Esophagus muscularis mucosa (tissue), 4 donors: Measurements from ENCODE around the gene ASPM. TPM values are rescaled to one million over a fixed set of nuclear protein-coding genes. Genes with fewer than 3 reads are reported as not detected.

Experiments used
- DNase-seq: peaks from one replicate; pipeline ENCODE4 v3.0.0-alpha.2; 2017; ENCODE audit errors: extremely low spot score
- H3K27ac ChIP-seq, 4 donors: fragments of 200-600 bp; sonication (generic); replicated peaks in 1 of 4; 1 replicate in 3 of 4; 2 replicates in 1 of 4; pipeline ENCODE4 v1.5.1; 2016 to 2019; ENCODE audit warnings: mild to moderate bottlenecking in 1 of 4
- H3K27me3 ChIP-seq, 4 donors: fragments of 200-600 bp; sonication (generic); one replicate each; pipeline versions ENCODE4 v1.5.1 to v1.6.0; 2016 to 2019
- H3K36me3 ChIP-seq, 4 donors: fragments of 200-600 bp; sonication (generic); one replicate each; pipeline ENCODE4 v1.5.1; 2016 to 2019
- H3K4me1 ChIP-seq, 4 donors: fragments of 200-600 bp; sonication (generic); one replicate each; pipeline ENCODE4 v1.5.1; 2016 to 2019
- H3K4me3 ChIP-seq, 4 donors: fragments of 200-600 bp; sonication (generic); 1 replicate in 2 of 4; 2 replicates in 2 of 4; pipeline ENCODE4 v1.5.1; 2016 to 2019; ENCODE audit warnings: mild to moderate bottlenecking in 4 of 4, moderate library complexity in 1 of 4
- H3K9me3 ChIP-seq, 4 donors: fragments of 200-600 bp; sonication (generic); 1 replicate in 3 of 4; 2 replicates in 1 of 4; pipeline ENCODE4 v1.5.1; 2016 to 2019
- EP300 ChIP-seq: sonication (generic); formaldehyde crosslinking; IDR thresholded peaks from one replicate; pipeline ENCODE4 v1.6.1; 2017; ENCODE audit warnings: antibody characterized with exemption
- POLR2A ChIP-seq: fragments of 450-650 bp; IDR thresholded peaks from one replicate; pipeline ENCODE4 v1.6.1; 2017; ENCODE audit warnings: antibody characterized with exemption, moderate library complexity, mild to moderate bottlenecking, low read depth
- POLR2AphosphoS5 ChIP-seq, 2 donors: sonication (generic); formaldehyde crosslinking; IDR thresholded peaks; one replicate each; pipeline ENCODE4 v1.6.1; 2017; ENCODE audit warnings: antibody characterized with exemption in 2 of 2
- WGBS: methylation state at CpG from one replicate; pipeline ENCODE4 v1.1.5; 2018; 5-methylcytosine and 5-hydroxymethylcytosine counted together
- intact Hi-C: fragments of 100-400 bp; cut with DNase I; formaldehyde crosslinking; loops from one replicate; pipeline ENCODE4 v1.15.1; 2023
- total RNA-seq, 4 donors: library from RNA; depleted of rRNA; stranded (reverse); fragments of >200 nt; gene quantifications; one replicate each; pipeline versions ENCODE4 v1.1.0 to v1.2.1, GENCODE V29; 2016
- TF ChIP-seq, protein P1 (sequence below), 3 experiments: fragments of 200-600 bp in 2 of 3; fragments of 450-650 bp in 1 of 3; sonication (generic) in 2 of 3; IDR thresholded peaks; one replicate each; pipeline ENCODE4 v1.5.1; 2017 to 2019; ENCODE audit warnings: antibody characterized with exemption in 3 of 3, mild to moderate bottlenecking in 2 of 3, moderate library complexity in 1 of 3

The ASPM gene
- total RNA-seq, 4 donors from 2014 or later = 0.13 to 0.75 (median 0.17) TPM; not detected in 1

DNA sequence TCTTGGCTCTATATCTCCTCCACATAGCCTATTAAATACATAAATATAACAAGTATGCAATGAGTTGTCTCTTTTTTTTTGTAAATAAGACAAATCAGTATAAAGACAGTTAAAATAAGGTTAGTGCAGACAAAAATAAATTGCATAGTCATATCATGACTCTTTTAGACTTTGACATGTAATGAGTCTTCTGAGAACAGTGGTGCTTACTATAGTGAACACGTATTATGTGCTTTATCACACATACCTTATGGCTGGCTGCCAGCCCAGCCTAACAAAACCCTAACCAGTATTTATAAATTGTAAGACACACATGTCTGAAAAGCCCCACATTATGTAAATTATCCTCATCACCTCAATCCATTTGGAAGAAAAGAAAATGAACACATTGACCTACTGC, 50.3 kb downstream of the ASPM start:
- Histone ChIP-seq H3K36me3 (no peaks in the 10 kb centered on the region), H3K4me1 (peaks cover 0 to 6% (median 0%) of the 10 kb centered on the region in 4 donors), H3K9me3 (no peaks in the 10 kb centered on the region), H3K27ac (no peak overlapping the region), H3K4me3 (no peak overlapping the region), H3K27me3 (no peaks in the 10 kb centered on the region)
- no peak for DNase-seq
- 90% methylated on average over 1 of the region's 1 CpG for WGBS
- TF ChIP-seq, protein P1, sequence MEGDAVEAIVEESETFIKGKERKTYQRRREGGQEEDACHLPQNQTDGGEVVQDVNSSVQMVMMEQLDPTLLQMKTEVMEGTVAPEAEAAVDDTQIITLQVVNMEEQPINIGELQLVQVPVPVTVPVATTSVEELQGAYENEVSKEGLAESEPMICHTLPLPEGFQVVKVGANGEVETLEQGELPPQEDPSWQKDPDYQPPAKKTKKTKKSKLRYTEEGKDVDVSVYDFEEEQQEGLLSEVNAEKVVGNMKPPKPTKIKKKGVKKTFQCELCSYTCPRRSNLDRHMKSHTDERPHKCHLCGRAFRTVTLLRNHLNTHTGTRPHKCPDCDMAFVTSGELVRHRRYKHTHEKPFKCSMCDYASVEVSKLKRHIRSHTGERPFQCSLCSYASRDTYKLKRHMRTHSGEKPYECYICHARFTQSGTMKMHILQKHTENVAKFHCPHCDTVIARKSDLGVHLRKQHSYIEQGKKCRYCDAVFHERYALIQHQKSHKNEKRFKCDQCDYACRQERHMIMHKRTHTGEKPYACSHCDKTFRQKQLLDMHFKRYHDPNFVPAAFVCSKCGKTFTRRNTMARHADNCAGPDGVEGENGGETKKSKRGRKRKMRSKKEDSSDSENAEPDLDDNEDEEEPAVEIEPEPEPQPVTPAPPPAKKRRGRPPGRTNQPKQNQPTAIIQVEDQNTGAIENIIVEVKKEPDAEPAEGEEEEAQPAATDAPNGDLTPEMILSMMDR (IDR thresholded peaks at IDR 0.05) = no peak
- TF ChIP-seq POLR2A = no peak
- no peak for TF ChIP-seq EP300
- no peak for TF ChIP-seq POLR2AphosphoS5 (IDR thresholded peaks at IDR 0.05)
- intact Hi-C loops = no loop called here

DNA sequence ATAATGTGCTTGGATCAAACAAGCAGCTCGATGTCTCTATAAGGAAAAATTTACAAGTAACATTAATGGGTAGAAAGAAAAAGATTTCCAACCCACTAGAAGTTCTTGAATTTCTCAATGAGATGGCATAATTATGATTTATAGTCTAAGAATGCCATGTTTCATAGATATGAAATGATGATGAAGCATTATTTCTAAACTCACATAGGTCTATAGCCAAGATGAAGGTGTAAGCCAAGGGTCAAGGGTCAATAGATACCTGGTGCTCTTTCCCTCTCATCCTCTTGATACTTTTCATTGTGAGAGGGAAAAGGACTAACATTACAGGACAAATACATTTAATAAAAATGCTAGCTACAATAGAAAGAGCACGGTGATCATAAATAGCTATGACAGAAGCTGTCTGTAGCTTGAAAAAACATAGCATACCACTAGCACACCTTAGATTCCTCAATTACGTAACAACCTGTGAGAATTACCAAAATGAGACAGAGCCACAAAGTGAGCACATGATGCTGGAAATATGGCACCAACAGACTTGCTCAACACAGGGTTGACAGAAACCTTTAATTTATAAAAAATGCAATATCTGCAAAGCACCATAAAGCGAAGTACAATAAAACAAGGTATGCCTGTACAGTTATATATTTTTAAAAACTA, 53.1 kb downstream of the ASPM start:
- no peak for DNase-seq
- TF ChIP-seq, protein P1 (IDR thresholded peaks at IDR 0.05) = no peak
- no peak for TF ChIP-seq POLR2AphosphoS5 (IDR thresholded peaks at IDR 0.05)
- Histone ChIP-seq H3K36me3 (no peaks in the 10 kb centered on the region), H3K4me3 (no peak overlapping the region), H3K27ac (no peak overlapping the region), H3K9me3 (no peaks in the 10 kb centered on the region), H3K4me1 (no peaks in the 10 kb centered on the region), H3K27me3 (no peaks in the 10 kb centered on the region)
- intact Hi-C loops = no loop called here
- 93% methylated on average over 4 of the region's 4 CpGs for WGBS

DNA sequence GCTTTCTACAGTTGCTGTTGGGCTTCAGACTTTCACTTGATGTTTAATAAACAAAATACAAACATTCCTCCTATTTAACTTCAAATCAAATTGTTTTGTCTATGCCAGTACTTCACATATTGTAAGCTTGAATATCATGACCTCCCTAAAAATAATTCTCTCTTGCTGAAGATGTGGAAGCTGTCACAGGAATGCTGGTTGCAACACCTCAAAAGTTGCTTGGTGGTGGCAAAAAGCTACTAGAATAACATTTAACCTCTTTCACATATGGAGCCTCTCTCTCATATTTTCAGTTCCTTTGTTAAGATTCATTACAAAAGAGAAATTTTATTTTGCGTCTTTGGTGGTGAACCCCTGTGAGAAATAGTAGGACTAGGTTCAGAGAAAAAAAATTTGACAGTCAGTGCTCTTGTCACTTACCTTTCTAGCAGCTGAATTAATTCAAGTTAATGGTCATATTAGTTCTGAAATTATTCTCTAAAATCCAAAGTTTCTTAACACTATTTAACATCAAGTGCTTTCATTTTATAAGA, 53.9 kb downstream of the ASPM start:
- H3K4me3 ChIP-seq = no peak overlapping the region
- TF ChIP-seq EP300 (no peak), POLR2AphosphoS5 (IDR thresholded peaks at IDR 0.05) (no peak), POLR2A (no peak)
- TF ChIP-seq, protein P1 (IDR thresholded peaks at IDR 0.05) = no peak
- H3K36me3 ChIP-seq = no peaks in the 10 kb centered on the region
- 98% methylated on average over 1 of the region's 1 CpG for WGBS
- H3K4me1 ChIP-seq = no peaks in the 10 kb centered on the region
- intact Hi-C loops = no loop called here
- DNase-seq = no peak
- no peaks in the 10 kb centered on the region for H3K9me3 ChIP-seq
- H3K27me3 ChIP-seq = no peaks in the 10 kb centered on the region
- no peak overlapping the region for H3K27ac ChIP-seq

DNA sequence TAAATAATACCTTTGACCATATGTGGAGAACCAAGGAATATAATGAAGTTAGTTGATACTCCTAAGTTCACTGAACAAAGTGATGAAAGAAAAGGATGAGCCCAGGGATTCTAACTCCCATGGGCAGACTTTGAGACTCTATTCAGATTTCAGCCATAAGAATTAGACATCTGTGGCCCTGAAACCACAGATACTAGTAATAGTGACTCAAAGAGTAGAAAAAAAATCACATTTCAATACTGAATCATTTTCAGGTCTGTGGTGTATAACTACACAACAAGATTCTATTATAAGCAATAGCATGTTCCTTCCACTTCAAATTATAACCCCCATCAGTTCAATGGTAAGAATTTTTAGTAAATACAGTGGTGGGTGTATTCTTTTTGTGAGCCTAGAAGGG, 63.0 kb downstream of the ASPM start:
- peaks cover 0 to 11% (median 0%) of the 10 kb centered on the region in 4 donors for H3K9me3 ChIP-seq
- no peak overlapping the region for H3K27ac ChIP-seq
- H3K4me1 ChIP-seq = no peaks in the 10 kb centered on the region
- no peak for TF ChIP-seq POLR2A
- TF ChIP-seq EP300 = no peak
- TF ChIP-seq, protein P1 (IDR thresholded peaks at IDR 0.05) = no peak
- no peak for TF ChIP-seq POLR2AphosphoS5 (IDR thresholded peaks at IDR 0.05)
- no peaks in the 10 kb centered on the region for H3K27me3 ChIP-seq
- DNase-seq = no peak
- no peaks in the 10 kb centered on the region for H3K36me3 ChIP-seq
- intact Hi-C loops = no loop called here
- H3K4me3 ChIP-seq = no peak overlapping the region
